ENCODE data around the gene PCDHGB6.

The PCDHGB6 gene

GRCh38 chr5:141388661-141389060, 19.2 kb upstream of the PCDHGB6 start:
- Histone ChIP-seq H3K36me3 (replicated peaks; ENCODE audit: insufficient read depth, low read length) (no peaks in the 10 kb centered on the region), H3K4me2 (ENCODE audit: low read depth, low read length) (peak overlapping the region; percentile 43; the same call in 1 of the 2 replicates), H3K9me2 (replicated peaks; ENCODE audit: insufficient read depth, low read length) (no peaks in the 10 kb centered on the region), H3K9ac (ENCODE audit: low read length) (no peak overlapping the region), H4K20me1 (ENCODE audit: insufficient read depth, low read length) (no peaks in the 10 kb centered on the region), H3K27ac (ENCODE audit: low read length) (no peak overlapping the region), H3K27me3 (replicated peaks; ENCODE audit: insufficient read depth, low read length) (peaks cover 10% of the 10 kb centered on the region; the same call in 1 of the 2 replicates), H2AFZ (ENCODE audit: low read length) (no peak overlapping the region), H3F3A (ENCODE audit: insufficient read depth, low read length) (no peaks in the 10 kb centered on the region), H3K4me1 (ENCODE audit: low read length) (no peaks in the 10 kb centered on the region), H3K79me2 (ENCODE audit: low read length) (no peaks in the 10 kb centered on the region), H3K9me3 (replicated peaks; ENCODE audit: insufficient read depth, low read length) (no peaks in the 10 kb centered on the region), H3K4me3 (ENCODE audit: low read length) (no peak overlapping the region; the same call in 1 of the 2 replicates)
- no peak for DNase-seq
- TF ChIP-seq EZH2phosphoT487 (IDR thresholded peaks at IDR 0.05; ENCODE audit: low read length) = no peak
- no peak for TF ChIP-seq EZH2 (optimal IDR thresholded peaks at IDR 0.05; ENCODE audit: low read depth, low read length)
- no peak for TF ChIP-seq CTCF (IDR thresholded peaks at IDR 0.05; ENCODE audit: low read length)

- Histone ChIP-seq H3K4me2 (ENCODE audit: low read depth, low read length) (no peak overlapping the region), H3K9ac (ENCODE audit: low read length) (no peak overlapping the region), H3K9me2 (replicated peaks; ENCODE audit: insufficient read depth, low read length) (no peaks in the 10 kb centered on the region), H3K27ac (ENCODE audit: low read length) (no peak overlapping the region), H3K79me2 (ENCODE audit: low read length) (no peaks in the 10 kb centered on the region), H3K9me3 (replicated peaks; ENCODE audit: insufficient read depth, low read length) (no peaks in the 10 kb centered on the region), H3K36me3 (replicated peaks; ENCODE audit: insufficient read depth, low read length) (no peaks in the 10 kb centered on the region), H3K27me3 (replicated peaks; ENCODE audit: insufficient read depth, low read length) (0 out of 2 replicates have a peak, but pooled peaks cover 8% of the 10 kb centered on the region), H3F3A (ENCODE audit: insufficient read depth, low read length) (no peaks in the 10 kb centered on the region), H3K4me1 (ENCODE audit: low read length) (no peaks in the 10 kb centered on the region), H3K4me3 (ENCODE audit: low read length) (no peak overlapping the region), H4K20me1 (ENCODE audit: insufficient read depth, low read length) (no peaks in the 10 kb centered on the region), H2AFZ (ENCODE audit: low read length) (no peak overlapping the region)
- no peak for DNase-seq
- TF ChIP-seq EZH2phosphoT487 (IDR thresholded peaks at IDR 0.05; ENCODE audit: low read length) (no peak), CTCF (IDR thresholded peaks at IDR 0.05; ENCODE audit: low read length) (no peak), EZH2 (optimal IDR thresholded peaks at IDR 0.05; ENCODE audit: low read depth, low read length) (no peak)
Observed at GRCh38 chr5:141389153-141390042, 18.4 kb upstream of the PCDHGB6 start.

GRCh38 chr5:141392429-141393198, 15.2 kb upstream of the PCDHGB6 start, which contains the start of gene PCDHGA8:
TSS of gene PCDHGA8 (plus strand) at chr5:141392633. CDS start at chr5:141392814, 181 bp downstream.
- Histone ChIP-seq H3K27me3 (replicated peaks; ENCODE audit: insufficient read depth, low read length) (0 out of 2 replicates have a peak, but pooled peaks cover 5% of the 10 kb centered on the region), H3K9me2 (replicated peaks; ENCODE audit: insufficient read depth, low read length) (no peaks in the 10 kb centered on the region), H3K4me2 (ENCODE audit: low read depth, low read length) (no peak within 1 kb of the TSS), H3F3A (ENCODE audit: insufficient read depth, low read length) (no peaks in the 10 kb centered on the region), H2AFZ (ENCODE audit: low read length) (no peak within 1 kb of the TSS), H3K9me3 (replicated peaks; ENCODE audit: insufficient read depth, low read length) (no peaks in the 10 kb centered on the region), H3K4me3 (ENCODE audit: low read length) (no peak within 1 kb of the TSS), H3K4me1 (ENCODE audit: low read length) (no peaks in the 10 kb centered on the region), H3K36me3 (replicated peaks; ENCODE audit: insufficient read depth, low read length) (no peaks in the 10 kb centered on the region), H4K20me1 (ENCODE audit: insufficient read depth, low read length) (no peaks in the 10 kb centered on the region), H3K27ac (ENCODE audit: low read length) (no peak within 1 kb of the TSS), H3K79me2 (ENCODE audit: low read length) (no peaks in the 10 kb centered on the region), H3K9ac (ENCODE audit: low read length) (no peak within 1 kb of the TSS)
- peak; percentile 57 for DNase-seq
- TF ChIP-seq CTCF (IDR thresholded peaks at IDR 0.05; ENCODE audit: low read length) (peak; percentile 52), EZH2phosphoT487 (IDR thresholded peaks at IDR 0.05; ENCODE audit: low read length) (no peak)
